Hematopoietic multipotent progenitor cell treated with erythropoietin and hydrocortisone succinate and interleukin-3 and kit ligand, for 6 days (in vitro differentiated cells): ENCODE data around the gene MAPKAPK2.

Experiments used
- DNase-seq: peaks from one replicate; pipeline ENCODE4 v3.0.0-alpha.2; 2015

The MAPKAPK2 gene

DNA sequence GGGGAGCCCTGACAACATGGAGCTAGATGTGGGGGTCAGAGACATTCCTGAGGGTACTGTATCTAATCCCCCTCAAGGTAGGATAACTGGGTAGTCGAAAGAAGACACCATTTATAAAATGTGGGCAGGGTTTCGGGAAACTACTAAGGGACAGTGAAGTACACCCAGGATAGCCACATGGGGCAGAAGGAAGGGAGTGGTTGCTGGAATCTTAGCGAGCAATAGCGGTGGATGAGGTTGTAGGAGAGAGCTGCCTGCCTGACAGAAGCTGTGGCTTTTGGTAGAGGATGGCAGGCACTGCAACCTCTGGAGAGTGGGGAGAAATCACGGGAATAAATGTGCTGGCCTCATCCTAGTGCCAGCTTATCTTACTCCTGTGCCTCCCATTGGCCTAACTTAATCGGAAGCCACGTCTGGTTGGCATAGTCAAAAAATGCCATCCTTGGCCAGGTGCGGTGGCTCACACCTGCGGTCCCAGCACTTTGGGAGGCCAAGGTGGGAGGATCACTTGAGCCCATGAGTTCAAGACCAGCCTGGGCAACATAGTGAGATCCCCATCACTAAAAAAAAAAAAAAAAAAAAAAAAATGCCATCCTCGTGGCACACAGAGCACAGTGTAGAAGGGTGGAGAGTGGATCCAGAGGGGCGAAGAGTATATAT lies 23.4 kb upstream of the MAPKAPK2 start:
- no peak for DNase-seq

DNA sequence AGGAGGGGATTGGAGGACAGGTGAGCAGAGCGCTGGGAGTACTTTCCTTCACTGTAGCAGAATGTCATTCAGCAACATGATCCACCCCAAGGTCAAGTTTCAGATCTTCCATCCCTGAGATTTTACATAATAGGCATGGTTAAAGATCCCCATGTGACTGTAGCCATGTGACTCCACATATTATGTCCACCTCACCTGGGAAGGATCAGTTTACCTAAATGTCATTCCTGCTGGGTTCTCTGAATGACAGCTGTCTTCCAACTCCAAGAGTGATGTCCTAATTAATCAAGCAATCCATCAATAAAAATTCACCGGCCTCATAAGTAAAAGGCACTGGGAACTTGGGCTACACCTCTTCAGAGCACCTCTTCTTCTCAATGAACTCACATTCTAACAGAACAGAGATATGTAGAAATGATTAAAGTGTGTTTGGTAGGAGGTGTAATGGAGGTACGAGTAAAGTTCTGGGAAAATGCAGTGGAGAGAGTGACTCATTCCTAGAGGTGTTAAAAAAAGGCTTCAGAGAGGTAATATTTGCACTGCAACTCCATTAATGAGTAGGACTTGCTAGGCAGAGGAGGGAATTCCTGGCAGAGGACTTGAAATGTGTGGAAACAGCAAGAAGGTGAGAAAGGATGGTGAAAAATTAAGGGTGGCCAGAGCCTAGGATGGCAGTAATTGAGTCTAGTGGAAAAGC lies 22.2 kb upstream of the MAPKAPK2 start:
- no peak for DNase-seq

DNA sequence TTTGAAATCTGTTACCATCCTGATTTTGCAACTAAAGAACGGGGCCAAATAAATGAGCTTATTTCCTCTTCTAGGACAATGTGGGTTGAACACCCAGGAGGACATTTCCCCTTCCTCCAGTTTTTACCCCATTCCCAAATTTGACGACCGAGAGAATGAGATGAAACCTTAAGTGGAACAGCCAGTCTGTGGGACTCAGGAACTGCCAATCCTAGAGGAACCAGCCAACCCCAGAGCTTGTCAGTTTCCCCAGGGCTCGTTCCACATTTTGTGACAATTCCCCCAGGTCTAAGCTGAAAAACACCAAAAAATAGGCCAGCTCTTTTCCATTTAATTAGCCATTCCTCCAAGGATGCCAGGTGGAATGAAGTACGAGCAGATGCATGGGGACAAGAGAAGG lies 21.3 kb upstream of the MAPKAPK2 start:
- no peak for DNase-seq

DNA sequence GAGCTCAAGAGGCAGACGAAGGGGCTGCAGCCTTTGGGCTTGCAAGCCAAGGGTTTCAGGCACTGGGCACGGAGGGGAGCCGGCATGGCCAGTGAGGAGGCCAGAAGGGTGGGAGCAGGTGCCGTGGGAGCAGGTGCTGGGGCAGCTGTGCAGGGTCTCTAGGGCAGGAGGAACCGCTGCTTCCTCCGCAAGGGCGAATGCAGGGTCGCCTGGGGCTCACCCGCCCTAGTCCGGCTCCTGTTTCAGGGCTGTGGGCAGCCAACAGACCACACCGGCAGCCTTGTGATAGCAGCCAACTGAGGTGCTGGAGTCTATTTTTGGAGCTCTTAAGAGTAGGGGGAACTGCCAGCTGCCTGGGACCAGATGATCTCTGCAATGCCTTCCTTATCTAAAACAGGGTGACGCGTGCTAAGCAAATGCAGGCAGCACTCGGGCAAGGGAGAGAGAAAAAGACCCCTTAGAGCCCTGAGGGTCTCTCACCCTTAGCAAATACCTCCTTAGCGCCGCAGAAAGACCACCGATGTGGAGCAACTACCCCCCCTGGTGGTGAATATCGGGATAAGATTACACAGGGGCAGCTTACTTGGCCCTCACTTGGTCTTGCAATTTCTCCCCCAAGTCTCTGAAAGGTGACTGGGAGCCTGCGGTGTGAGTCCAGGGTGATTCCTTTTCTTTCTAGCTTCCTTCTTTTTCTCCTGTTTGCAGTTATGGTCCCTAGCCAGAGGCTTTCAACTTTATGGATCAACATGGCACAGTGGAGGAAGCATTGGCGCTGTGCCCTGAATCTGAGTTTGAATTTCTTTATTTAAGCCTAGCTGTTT lies 20.7 kb upstream of the MAPKAPK2 start:
- DNase-seq: peak; percentile 89

- no peak for DNase-seq
These were observed 20.0 kb upstream of the MAPKAPK2 start for GRCh38 chr1:206664740-206665139.

GRCh38 chr1:206666031-206666561 lies 18.6 kb upstream of the MAPKAPK2 start:
- no peak for DNase-seq

- no peak for DNase-seq
These were observed 17.6 kb upstream of the MAPKAPK2 start for GRCh38 chr1:206666954-206667665.

- DNase-seq: peak; percentile 22
These were observed 16.4 kb upstream of the MAPKAPK2 start for GRCh38 chr1:206668351-206668750.

GRCh38 chr1:206668874-206669410 lies 15.8 kb upstream of the MAPKAPK2 start:
- no peak for DNase-seq

DNA sequence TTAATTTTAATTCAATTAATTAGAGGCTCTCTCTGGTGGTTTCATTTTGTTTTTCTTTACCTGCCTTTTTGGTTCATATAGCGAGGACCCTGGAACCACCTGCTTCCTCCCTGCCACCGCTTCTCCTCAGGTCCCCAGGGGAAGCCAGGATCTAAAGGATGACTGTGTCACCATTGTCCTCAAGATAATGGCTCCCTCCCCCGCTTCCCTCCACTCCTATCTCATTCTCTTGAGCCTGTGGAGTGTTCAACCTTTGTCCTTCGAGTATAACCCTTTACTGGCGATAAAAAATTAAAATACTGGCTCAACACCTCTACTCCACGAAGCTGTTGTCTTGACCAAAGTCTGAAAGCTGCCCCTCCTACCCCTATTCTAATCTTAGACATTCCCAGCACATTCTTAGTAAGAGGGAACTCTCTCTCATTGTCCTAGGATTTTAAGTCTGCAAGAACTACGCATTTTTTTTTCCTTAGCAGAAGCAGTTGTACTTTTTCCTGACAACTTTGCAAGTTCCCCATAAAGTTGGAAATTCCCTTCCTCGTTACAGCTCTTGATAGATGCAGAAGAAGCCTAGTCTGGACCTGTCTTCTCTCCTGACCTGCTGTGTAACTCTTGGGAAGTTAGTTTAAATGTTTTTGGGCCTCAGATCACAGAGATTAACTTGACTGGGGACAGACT lies 12.6 kb upstream of the MAPKAPK2 start:
- peak; percentile 38 for DNase-seq

DNA sequence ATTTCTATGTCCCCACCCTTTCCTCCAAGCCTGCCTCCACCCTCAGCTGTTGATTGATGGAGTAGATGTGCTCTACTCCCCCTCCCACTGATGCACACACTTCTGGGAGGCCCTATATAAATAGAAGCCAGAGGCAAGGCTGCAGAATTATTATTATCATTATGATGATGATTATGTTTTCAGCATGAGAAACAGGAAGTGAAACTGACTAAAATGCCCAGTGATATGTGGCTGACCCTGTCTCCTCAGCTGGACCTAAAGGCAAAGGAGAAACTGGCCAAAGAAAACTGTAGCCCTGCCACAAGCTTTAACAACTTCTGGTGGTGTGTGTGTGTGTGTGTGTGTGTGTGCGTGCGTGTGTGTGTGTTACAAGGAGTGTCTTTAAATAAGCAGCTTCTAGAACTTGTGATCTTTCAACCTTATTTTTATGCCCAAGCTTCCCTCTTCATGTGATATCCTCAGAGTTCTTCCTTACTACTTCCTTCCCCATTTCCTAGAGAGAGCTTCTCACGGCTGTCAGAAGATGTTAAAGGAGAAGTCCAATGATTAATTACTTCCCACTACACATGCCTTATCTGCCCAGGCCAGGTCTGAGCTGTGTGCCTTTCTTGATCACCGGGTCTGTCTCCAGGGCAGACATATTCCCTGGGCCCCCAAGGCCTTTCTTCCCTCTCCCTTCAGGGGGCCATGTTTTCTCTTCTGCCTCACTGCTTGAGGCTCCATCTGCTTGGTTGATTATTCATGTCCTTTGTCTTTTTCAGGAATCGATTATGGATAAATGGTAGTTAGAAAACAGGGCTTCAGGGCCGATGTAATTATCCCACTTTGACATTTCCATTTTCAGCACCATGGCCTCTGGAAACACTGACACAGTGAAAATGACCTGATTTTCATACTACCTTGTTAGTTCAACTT lies 11.6 kb upstream of the MAPKAPK2 start:
- DNase-seq: peak; percentile 90

DNA sequence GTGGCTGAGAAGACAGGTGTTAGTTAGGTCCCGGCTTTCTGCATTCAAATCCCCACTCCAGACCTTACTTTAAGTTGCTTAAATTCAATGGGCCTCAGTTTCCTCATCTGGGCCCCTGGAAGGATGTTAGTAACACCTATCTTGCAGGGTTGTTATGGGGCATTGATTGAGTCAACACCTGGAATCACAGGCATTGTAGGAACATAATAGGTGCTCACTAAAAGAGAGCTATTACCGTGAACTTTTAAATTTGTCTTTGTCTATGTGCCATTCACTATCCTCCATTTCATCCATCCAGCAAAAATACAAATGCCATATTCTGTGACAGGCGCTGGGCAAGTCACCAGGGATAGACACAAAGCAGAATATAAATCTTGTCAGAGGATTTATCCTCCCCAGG lies 10.5 kb upstream of the MAPKAPK2 start:
- no peak for DNase-seq

GRCh38 chr1:206674745-206675175 lies 9.9 kb upstream of the MAPKAPK2 start:
- DNase-seq: no peak

DNA sequence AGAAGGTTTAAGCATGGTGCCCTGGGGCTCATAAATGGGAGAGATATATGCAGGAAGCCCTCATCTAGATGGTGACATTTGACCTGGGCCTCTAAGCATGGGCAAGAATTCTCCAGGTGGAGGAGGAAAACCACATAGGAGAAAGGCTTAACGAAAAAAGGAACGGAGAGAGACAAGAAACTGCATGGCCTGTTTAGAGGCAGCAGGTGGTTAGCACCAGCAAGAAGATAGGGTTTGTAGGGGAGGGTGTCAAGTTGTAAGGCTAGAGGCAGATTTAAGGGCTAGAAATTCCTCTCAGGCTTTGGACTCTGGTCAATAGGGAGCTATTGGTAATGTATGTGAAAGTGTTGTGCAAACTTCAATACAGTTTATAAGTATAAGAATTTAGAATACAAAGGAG lies 8.2 kb upstream of the MAPKAPK2 start:
- no peak for DNase-seq

DNA sequence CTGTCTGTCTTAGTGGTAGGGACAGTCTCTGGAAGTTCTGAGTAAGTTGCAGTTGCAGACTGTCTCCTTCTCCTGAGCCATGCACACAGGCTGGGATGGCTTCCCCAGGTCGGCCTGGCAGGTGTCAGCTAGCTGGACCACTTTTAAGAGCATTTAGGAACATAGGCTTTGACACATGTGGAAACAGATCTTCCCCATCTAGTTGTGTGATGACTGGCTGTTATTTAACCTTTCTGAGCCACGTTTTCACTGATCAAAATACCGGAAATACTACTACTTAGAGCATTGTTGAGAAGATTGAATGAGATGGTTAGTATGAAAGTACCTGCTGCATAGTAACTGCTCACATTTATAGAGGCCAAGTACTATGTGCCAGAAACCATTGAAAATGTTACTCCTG lies 6.2 kb upstream of the MAPKAPK2 start:
- no peak for DNase-seq

DNA sequence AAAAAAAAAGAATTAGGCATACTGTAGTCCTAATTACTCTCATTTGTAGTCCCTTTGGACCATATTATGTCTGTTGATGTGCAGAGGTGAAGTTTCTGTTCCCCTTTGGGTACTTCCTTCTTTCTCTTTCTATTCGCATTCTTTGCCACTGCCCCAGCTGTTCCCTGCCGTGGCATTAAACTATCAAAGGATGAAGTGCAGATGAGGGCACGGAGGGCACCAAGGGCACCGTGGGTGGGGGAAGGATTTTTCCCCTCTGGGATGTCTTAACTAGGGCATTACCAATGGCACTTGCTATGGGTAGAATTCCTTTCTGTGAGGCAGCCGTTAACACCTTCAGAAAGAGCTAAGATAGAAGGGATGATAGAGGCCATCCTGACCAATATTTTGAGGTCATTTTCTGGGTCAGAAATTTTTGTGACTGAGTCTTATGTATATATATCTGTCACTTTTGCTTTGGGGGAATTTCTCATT lies 4.9 kb upstream of the MAPKAPK2 start:
- no peak for DNase-seq

DNA sequence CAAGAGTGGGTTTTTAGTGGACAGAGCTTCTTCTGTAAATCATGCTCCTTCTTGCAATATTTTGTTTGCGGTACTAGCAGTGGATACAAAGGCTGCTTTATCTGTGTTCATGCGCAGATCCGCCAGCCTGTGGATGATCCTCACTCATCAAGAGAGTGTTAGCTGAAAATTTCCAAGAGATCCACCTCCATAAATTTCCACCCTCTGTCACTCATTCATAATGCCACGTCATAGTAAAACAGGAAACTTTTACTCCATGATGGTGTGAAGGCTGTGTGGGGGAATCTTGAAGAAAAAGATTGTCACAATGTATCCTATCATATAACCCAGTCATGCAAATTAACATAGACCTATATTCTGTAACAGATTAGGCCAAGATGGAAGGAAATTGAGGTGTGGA lies 4.4 kb upstream of the MAPKAPK2 start:
- no peak for DNase-seq

GRCh38 chr1:206681359-206681758 lies 3.3 kb upstream of the MAPKAPK2 start:
- no peak for DNase-seq

GRCh38 chr1:206682111-206682510 lies 2.6 kb upstream of the MAPKAPK2 start:
- DNase-seq: no peak

DNA sequence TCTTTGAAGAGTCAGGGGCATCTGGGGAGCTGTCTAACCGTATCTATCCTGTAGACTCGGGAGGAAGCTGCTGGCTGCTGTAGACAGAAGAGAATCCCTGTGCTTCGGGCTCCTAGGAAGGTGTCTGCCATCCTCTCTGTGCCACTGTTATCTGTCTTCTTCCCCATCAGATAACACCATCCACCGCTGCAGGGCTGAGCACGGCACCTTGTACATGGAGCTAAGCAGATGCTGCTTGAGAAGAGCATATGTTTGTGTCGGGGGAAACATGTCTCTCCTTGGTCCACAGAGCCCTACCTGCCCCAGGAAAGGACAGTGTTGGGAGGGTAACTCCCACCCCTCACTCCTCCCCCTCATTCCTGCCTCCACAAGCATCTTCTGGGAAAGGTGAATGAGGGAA lies 1.4 kb upstream of the MAPKAPK2 start:
- DNase-seq: no peak

- DNase-seq: no peak
These were observed 702 bp upstream of the MAPKAPK2 start for GRCh38 chr1:206684003-206684402.
